ENCODE data around the gene ENTPD3.

ENTPD3 gene

GRCh38 chr3:40387001-40387894 lies at the start of gene ENTPD3:
TSS of gene ENTPD3 (plus strand) at chr3:40387184. CDS start at chr3:40388058, 874 bp downstream.
- DNase-seq, result no peak

- DNase-seq, result no peak
These were observed 47.1 kb upstream of the ENTPD3 start for GRCh38 chr3:40339871-40340270.

GRCh38 chr3:40340541-40341170 lies 46.3 kb upstream of the ENTPD3 start:
- no peak for DNase-seq

GRCh38 chr3:40341671-40342070 lies 45.3 kb upstream of the ENTPD3 start:
- no peak for DNase-seq

- DNase-seq, result no peak
These were observed 36.5 kb upstream of the ENTPD3 start for GRCh38 chr3:40350529-40350928.

GRCh38 chr3:40355410-40355809 lies 31.6 kb upstream of the ENTPD3 start:
- no peak for DNase-seq

GRCh38 chr3:40358454-40358853 lies 28.5 kb upstream of the ENTPD3 start:
- no peak for DNase-seq

GRCh38 chr3:40363674-40364073 lies 23.3 kb upstream of the ENTPD3 start:
- DNase-seq, result no peak

- DNase-seq, result no peak
These were observed 20.5 kb upstream of the ENTPD3 start for GRCh38 chr3:40366203-40367162.

- DNase-seq, result no peak
These were observed 17.3 kb upstream of the ENTPD3 start for GRCh38 chr3:40369716-40370115.

GRCh38 chr3:40377822-40378221 lies 9.2 kb upstream of the ENTPD3 start:
- DNase-seq, result no peak

GRCh38 chr3:40379674-40380306 lies 7.2 kb upstream of the ENTPD3 start:
- no peak for DNase-seq

- DNase-seq, result no peak
These were observed 4.9 kb upstream of the ENTPD3 start for GRCh38 chr3:40381904-40382616.

GRCh38 chr3:40382617-40382979 lies 4.4 kb upstream of the ENTPD3 start:
- no peak for DNase-seq

GRCh38 chr3:40386213-40386612 lies 771 bp upstream of the ENTPD3 start:
- no peak for DNase-seq

- DNase-seq, result no peak
These were observed 891 bp downstream of the ENTPD3 start for GRCh38 chr3:40387895-40388254.

GRCh38 chr3:40396406-40396805 lies 9.4 kb downstream of the ENTPD3 start:
- no peak for DNase-seq

GRCh38 chr3:40397129-40397528 lies 10.1 kb downstream of the ENTPD3 start:
- DNase-seq, result no peak

- no peak for DNase-seq
These were observed 10.9 kb downstream of the ENTPD3 start for GRCh38 chr3:40397912-40398311.

- no peak for DNase-seq
These were observed 11.4 kb downstream of the ENTPD3 start for GRCh38 chr3:40398346-40398745.

- DNase-seq, result no peak
These were observed 17.7 kb downstream of the ENTPD3 start for GRCh38 chr3:40404591-40405198.

GRCh38 chr3:40407007-40407406 lies 20.0 kb downstream of the ENTPD3 start:
- no peak for DNase-seq
